GM23338 (cell line): ENCODE measurements around the gene HTR2B. TPM values are rescaled to one million over a fixed set of nuclear protein-coding genes. Genes with fewer than 3 reads are reported as not detected.
"Not testable (repeated sequence)": the region's sequence is repeated elsewhere in the genome, so short reads cannot be mapped to it uniquely, and the experiment has no call there.

Experiments
- ATAC-seq: fragments of 200-7000 bp; cut with Tn5 transposase; 3 replicates; pipeline ENCODE4 v1.9.1; 2020
- DNase-seq: peaks from one replicate; pipeline ENCODE4 v3.0.0-alpha.2; 2015; ENCODE audit warnings: low spot score
- H2AFZ ChIP-seq: fragments of 200-600 bp; sonication (generic); 2 replicates; pipeline ENCODE4 v1.8.0; 2016; ENCODE audit warnings: antibody characterized with exemption, mild to moderate bottlenecking, moderate library complexity
- H3F3A ChIP-seq: fragments of 200-600 bp; sonication (generic); replicated peaks from 2 replicates; pipeline ENCODE4 v1.8.0; 2017; ENCODE audit warnings: antibody characterized with exemption, mixed run types, low read depth
- H3K27ac ChIP-seq: fragments of 200-600 bp; sonication (generic); 2 replicates; pipeline ENCODE4 v1.6.1; 2016; ENCODE audit warnings: low read depth
- H3K27me3 ChIP-seq: fragments of 200-600 bp; sonication (generic); 2 replicates; pipeline ENCODE4 v1.8.0; 2016; ENCODE audit warnings: mild to moderate bottlenecking, mixed run types, moderate library complexity; ENCODE audit not compliant: insufficient read depth
- H3K36me3 ChIP-seq: fragments of 200-600 bp; sonication (generic); 2 replicates; pipeline ENCODE4 v1.8.0; 2016; ENCODE audit warnings: mild to moderate bottlenecking; ENCODE audit not compliant: insufficient read depth
- H3K4me1 ChIP-seq: fragments of 200-600 bp; sonication (generic); 2 replicates; pipeline ENCODE4 v1.8.0; 2016; ENCODE audit warnings: mild to moderate bottlenecking, moderate library complexity; ENCODE audit not compliant: insufficient read depth
- H3K4me2 ChIP-seq: fragments of 200-600 bp; sonication (generic); 2 replicates; pipeline ENCODE4 v1.7.1; 2017; ENCODE audit warnings: mixed run types
- H3K4me3 ChIP-seq: fragments of 200-600 bp; sonication (generic); 2 replicates; pipeline ENCODE4 v1.6.1; 2016; ENCODE audit warnings: mixed run types
- H3K79me2 ChIP-seq: fragments of 200-600 bp; sonication (generic); replicated peaks from 2 replicates; pipeline ENCODE4 v1.8.0; 2017; ENCODE audit warnings: mild to moderate bottlenecking; ENCODE audit not compliant: insufficient read depth
- H3K9me2 ChIP-seq: fragments of 200-600 bp; sonication (generic); 2 replicates; pipeline ENCODE4 v1.8.0; 2017; ENCODE audit not compliant: insufficient read depth
- H4K20me1 ChIP-seq: fragments of 200-600 bp; sonication (generic); replicated peaks from 2 replicates; pipeline ENCODE4 v1.8.0; 2017; ENCODE audit warnings: mild to moderate bottlenecking; ENCODE audit not compliant: insufficient read depth
- H3K27ac Mint-ChIP-seq: 2 replicates; pipeline ENCODE4 v1.8.0; 2020; ENCODE audit warnings: inconsistent platforms, mild to moderate bottlenecking, moderate library complexity, mixed read lengths
- H3K27me3 Mint-ChIP-seq: 3 replicates; pipeline ENCODE4 v1.8.0; 2022; ENCODE audit warnings: low read depth, mild to moderate bottlenecking, moderate library complexity, mixed read lengths, inconsistent platforms; ENCODE audit not compliant: insufficient read depth, poor library complexity
- H3K36me3 Mint-ChIP-seq: 3 replicates; pipeline ENCODE4 v1.8.0; 2021; ENCODE audit warnings: low read depth, mild to moderate bottlenecking, inconsistent platforms, moderate library complexity, mixed read lengths
- H3K4me1 Mint-ChIP-seq: 3 replicates; pipeline ENCODE4 v1.8.0; 2020; ENCODE audit warnings: mild to moderate bottlenecking, inconsistent platforms, mixed read lengths
- H3K4me3 Mint-ChIP-seq: 3 replicates; pipeline ENCODE4 v1.8.0; 2021; ENCODE audit warnings: moderate library complexity, mild to moderate bottlenecking, inconsistent platforms, mixed read lengths
- H3K9me3 Mint-ChIP-seq: 3 replicates; pipeline ENCODE4 v1.8.0; 2020; ENCODE audit warnings: moderate library complexity, mild to moderate bottlenecking, inconsistent platforms, mixed read lengths
- EZH2 ChIP-seq: fragments of 200-600 bp; sonication (generic); IDR thresholded peaks from one replicate; pipeline ENCODE4 v1.8.0; 2017; ENCODE audit warnings: antibody characterized with exemption, mild to moderate bottlenecking, low read depth; ENCODE audit not compliant: unreplicated experiment
- EZH2phosphoT487 ChIP-seq: fragments of 200-600 bp; sonication (generic); IDR thresholded peaks from one replicate; pipeline ENCODE4 v1.8.1; 2018; ENCODE audit warnings: antibody characterized with exemption; ENCODE audit not compliant: unreplicated experiment
- POLR2AphosphoS5 ChIP-seq: IDR thresholded peaks from 2 replicates; pipeline ENCODE4 v1.6.1; 2016; ENCODE audit warnings: antibody characterized with exemption, low read depth
- ZNF114 ChIP-seq: fragments of 250-450 bp; sonication (Bioruptor Pico); IDR thresholded peaks from 2 replicates; pipeline ENCODE4 v1.5.0; 2020; ENCODE audit warnings: mild to moderate bottlenecking, moderate library complexity
- polyA plus RNA-seq: library from polyadenylated mRNA; unstranded; fragments of >200 nt; fragmentation: Nextera tagmentation; extraction: Ambion mirVana; gene quantifications from 2 replicates; pipeline ENCODE4 v1.2.1, GENCODE V29; 2016
- total RNA-seq: library from RNA; depleted of rRNA; stranded (reverse); fragments of >200 nt; shearing (Covaris generic); gene quantifications from 2 replicates; pipeline ENCODE4 v1.2.3, GENCODE V29; 2014
- TF ChIP-seq, protein P1 (sequence below): IDR thresholded peaks from one replicate; pipeline ENCODE4 v1.6.1; 2018; ENCODE audit warnings: antibody characterized with exemption; ENCODE audit not compliant: unreplicated experiment
- TF ChIP-seq, protein P2 (sequence below), 2 experiments: fragments of 200-600 bp in 1 of 2; sonication (generic) in 1 of 2; conservative IDR thresholded peaks; 2 replicates each; pipeline versions ENCODE4 v1.5.1 to v1.6.1; 2016 to 2017; ENCODE audit warnings: antibody characterized with exemption in 2 of 2, low read depth in 2 of 2, mild to moderate bottlenecking in 2 of 2, moderate library complexity in 1 of 2
- TF ChIP-seq, protein P3 (sequence below): fragments of 250-450 bp; sonication (Bioruptor Pico); IDR thresholded peaks from 2 replicates; pipeline ENCODE4 v1.5.0; 2020; ENCODE audit warnings: mild to moderate bottlenecking, moderate library complexity
- TF ChIP-seq, protein P4 (sequence below): IDR thresholded peaks from 2 replicates; pipeline ENCODE4 v1.6.1; 2016; ENCODE audit warnings: antibody characterized with exemption

The HTR2B gene
- total and polyA plus RNA-seq, 2 experiments from 2014 or later = 0.16 TPM; not detected in 1

DNA sequence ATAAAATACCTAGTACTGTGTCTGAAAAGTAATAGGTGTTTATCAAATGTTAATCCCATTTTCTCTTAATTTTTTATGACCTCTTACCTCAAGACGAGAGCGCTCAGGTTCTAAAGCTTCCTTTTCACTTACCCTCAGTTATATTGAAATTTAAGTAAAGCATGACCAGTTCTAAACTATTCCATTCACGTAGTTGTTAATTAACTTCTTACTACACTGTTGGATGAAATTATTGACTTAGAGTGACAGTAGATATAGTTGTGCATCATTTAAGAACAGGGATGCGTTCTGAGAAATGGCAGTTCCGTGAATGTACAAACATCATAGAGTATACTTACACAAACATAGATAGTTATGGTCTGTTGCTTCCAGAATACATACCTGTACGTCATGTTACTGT is 20.1 kb upstream of the HTR2B start:
- ATAC-seq (no peak), DNase-seq (no peak)
- no peaks in the 10 kb centered on the region for H3K27me3 ChIP-seq
- peaks cover 6% of the 10 kb centered on the region; the same call in 1 of the 2 replicates for H3F3A ChIP-seq
- H3K4me3 ChIP-seq = no peak overlapping the region
- H4K20me1 ChIP-seq = no peaks in the 10 kb centered on the region
- no peaks in the 10 kb centered on the region for H3K9me3 Mint-ChIP-seq
- no peak for TF ChIP-seq POLR2AphosphoS5
- TF ChIP-seq, protein P1, sequence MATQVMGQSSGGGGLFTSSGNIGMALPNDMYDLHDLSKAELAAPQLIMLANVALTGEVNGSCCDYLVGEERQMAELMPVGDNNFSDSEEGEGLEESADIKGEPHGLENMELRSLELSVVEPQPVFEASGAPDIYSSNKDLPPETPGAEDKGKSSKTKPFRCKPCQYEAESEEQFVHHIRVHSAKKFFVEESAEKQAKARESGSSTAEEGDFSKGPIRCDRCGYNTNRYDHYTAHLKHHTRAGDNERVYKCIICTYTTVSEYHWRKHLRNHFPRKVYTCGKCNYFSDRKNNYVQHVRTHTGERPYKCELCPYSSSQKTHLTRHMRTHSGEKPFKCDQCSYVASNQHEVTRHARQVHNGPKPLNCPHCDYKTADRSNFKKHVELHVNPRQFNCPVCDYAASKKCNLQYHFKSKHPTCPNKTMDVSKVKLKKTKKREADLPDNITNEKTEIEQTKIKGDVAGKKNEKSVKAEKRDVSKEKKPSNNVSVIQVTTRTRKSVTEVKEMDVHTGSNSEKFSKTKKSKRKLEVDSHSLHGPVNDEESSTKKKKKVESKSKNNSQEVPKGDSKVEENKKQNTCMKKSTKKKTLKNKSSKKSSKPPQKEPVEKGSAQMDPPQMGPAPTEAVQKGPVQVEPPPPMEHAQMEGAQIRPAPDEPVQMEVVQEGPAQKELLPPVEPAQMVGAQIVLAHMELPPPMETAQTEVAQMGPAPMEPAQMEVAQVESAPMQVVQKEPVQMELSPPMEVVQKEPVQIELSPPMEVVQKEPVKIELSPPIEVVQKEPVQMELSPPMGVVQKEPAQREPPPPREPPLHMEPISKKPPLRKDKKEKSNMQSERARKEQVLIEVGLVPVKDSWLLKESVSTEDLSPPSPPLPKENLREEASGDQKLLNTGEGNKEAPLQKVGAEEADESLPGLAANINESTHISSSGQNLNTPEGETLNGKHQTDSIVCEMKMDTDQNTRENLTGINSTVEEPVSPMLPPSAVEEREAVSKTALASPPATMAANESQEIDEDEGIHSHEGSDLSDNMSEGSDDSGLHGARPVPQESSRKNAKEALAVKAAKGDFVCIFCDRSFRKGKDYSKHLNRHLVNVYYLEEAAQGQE = no peak
- TF ChIP-seq ZNF114 (CRISPR knock-in tag) = no peak
- TF ChIP-seq, protein P2, sequence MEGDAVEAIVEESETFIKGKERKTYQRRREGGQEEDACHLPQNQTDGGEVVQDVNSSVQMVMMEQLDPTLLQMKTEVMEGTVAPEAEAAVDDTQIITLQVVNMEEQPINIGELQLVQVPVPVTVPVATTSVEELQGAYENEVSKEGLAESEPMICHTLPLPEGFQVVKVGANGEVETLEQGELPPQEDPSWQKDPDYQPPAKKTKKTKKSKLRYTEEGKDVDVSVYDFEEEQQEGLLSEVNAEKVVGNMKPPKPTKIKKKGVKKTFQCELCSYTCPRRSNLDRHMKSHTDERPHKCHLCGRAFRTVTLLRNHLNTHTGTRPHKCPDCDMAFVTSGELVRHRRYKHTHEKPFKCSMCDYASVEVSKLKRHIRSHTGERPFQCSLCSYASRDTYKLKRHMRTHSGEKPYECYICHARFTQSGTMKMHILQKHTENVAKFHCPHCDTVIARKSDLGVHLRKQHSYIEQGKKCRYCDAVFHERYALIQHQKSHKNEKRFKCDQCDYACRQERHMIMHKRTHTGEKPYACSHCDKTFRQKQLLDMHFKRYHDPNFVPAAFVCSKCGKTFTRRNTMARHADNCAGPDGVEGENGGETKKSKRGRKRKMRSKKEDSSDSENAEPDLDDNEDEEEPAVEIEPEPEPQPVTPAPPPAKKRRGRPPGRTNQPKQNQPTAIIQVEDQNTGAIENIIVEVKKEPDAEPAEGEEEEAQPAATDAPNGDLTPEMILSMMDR (conservative IDR thresholded peaks at IDR 0.05; ENCODE audit: low read depth in 2 of 2) = no peak
- no peak for TF ChIP-seq EZH2phosphoT487
- no peak for TF ChIP-seq EZH2
- TF ChIP-seq, protein P3, sequence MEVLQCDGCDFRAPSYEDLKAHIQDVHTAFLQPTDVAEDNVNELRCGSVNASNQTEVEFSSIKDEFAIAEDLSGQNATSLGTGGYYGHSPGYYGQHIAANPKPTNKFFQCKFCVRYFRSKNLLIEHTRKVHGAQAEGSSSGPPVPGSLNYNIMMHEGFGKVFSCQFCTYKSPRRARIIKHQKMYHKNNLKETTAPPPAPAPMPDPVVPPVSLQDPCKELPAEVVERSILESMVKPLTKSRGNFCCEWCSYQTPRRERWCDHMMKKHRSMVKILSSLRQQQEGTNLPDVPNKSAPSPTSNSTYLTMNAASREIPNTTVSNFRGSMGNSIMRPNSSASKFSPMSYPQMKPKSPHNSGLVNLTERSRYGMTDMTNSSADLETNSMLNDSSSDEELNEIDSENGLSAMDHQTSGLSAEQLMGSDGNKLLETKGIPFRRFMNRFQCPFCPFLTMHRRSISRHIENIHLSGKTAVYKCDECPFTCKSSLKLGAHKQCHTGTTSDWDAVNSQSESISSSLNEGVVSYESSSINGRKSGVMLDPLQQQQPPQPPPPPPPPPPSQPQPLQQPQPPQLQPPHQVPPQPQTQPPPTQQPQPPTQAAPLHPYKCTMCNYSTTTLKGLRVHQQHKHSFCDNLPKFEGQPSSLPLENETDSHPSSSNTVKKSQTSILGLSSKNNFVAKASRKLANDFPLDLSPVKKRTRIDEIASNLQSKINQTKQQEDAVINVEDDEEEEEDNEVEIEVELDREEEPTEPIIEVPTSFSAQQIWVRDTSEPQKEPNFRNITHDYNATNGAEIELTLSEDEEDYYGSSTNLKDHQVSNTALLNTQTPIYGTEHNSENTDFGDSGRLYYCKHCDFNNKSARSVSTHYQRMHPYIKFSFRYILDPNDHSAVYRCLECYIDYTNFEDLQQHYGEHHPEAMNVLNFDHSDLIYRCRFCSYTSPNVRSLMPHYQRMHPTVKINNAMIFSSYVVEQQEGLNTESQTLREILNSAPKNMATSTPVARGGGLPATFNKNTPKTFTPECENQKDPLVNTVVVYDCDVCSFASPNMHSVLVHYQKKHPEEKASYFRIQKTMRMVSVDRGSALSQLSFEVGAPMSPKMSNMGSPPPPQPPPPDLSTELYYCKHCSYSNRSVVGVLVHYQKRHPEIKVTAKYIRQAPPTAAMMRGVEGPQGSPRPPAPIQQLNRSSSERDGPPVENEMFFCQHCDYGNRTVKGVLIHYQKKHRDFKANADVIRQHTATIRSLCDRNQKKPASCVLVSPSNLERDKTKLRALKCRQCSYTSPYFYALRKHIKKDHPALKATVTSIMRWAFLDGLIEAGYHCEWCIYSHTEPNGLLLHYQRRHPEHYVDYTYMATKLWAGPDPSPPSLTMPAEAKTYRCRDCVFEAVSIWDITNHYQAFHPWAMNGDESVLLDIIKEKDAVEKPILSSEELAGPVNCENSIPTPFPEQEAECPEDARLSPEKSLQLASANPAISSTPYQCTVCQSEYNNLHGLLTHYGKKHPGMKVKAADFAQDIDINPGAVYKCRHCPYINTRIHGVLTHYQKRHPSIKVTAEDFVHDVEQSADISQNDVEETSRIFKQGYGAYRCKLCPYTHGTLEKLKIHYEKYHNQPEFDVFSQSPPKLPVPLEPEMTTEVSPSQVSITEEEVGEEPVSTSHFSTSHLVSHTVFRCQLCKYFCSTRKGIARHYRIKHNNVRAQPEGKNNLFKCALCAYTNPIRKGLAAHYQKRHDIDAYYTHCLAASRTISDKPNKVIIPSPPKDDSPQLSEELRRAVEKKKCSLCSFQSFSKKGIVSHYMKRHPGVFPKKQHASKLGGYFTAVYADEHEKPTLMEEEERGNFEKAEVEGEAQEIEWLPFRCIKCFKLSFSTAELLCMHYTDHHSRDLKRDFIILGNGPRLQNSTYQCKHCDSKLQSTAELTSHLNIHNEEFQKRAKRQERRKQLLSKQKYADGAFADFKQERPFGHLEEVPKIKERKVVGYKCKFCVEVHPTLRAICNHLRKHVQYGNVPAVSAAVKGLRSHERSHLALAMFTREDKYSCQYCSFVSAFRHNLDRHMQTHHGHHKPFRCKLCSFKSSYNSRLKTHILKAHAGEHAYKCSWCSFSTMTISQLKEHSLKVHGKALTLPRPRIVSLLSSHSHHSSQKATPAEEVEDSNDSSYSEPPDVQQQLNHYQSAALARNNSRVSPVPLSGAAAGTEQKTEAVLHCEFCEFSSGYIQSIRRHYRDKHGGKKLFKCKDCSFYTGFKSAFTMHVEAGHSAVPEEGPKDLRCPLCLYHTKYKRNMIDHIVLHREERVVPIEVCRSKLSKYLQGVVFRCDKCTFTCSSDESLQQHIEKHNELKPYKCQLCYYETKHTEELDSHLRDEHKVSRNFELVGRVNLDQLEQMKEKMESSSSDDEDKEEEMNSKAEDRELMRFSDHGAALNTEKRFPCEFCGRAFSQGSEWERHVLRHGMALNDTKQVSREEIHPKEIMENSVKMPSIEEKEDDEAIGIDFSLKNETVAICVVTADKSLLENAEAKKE (CRISPR knock-in tag) = no peak
- TF ChIP-seq, protein P4, sequence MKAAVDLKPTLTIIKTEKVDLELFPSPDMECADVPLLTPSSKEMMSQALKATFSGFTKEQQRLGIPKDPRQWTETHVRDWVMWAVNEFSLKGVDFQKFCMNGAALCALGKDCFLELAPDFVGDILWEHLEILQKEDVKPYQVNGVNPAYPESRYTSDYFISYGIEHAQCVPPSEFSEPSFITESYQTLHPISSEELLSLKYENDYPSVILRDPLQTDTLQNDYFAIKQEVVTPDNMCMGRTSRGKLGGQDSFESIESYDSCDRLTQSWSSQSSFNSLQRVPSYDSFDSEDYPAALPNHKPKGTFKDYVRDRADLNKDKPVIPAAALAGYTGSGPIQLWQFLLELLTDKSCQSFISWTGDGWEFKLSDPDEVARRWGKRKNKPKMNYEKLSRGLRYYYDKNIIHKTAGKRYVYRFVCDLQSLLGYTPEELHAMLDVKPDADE = no peak
- no peak overlapping the region for H2AFZ ChIP-seq
- H3K36me3 ChIP-seq = peaks cover 6% of the 10 kb centered on the region; the same call in 1 of the 2 replicates
- no peak overlapping the region for H3K27ac Mint-ChIP-seq
- H3K4me1 Mint-ChIP-seq = no peaks in the 10 kb centered on the region
- H3K9me2 ChIP-seq = no peaks in the 10 kb centered on the region
- no peak overlapping the region for H3K4me2 ChIP-seq
- no peaks in the 10 kb centered on the region; the same call in 1 of the 2 replicates for H3K79me2 ChIP-seq
- no peaks in the 10 kb centered on the region for H3K27me3 Mint-ChIP-seq
- no peak overlapping the region for H3K27ac ChIP-seq
- H3K4me1 ChIP-seq = no peaks in the 10 kb centered on the region
- no peak overlapping the region for H3K4me3 Mint-ChIP-seq
- peaks cover 17% of the 10 kb centered on the region; the same call in 2 of the 3 replicates for H3K36me3 Mint-ChIP-seq

DNA sequence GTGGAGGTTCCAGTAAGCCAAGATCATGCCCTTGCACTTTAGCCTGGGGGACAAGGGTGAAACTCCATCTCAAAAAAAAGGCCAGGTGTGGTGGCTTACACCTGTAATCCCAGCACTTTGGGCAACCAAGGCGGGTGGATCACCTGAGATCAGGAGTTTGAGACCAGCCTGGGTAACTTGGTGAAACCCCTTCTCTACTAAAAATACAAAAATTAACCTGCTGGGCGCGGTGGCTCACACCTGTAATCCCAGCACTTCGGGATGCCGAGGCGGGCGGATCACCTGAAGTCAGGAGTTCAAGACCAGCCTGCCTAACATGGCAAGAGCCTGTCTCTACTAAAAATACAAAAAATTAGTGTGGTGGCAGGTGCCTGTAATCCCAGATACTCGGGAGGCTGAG is 16.0 kb upstream of the HTR2B start:
- not testable (repeated sequence) for ATAC-seq, H3K27ac ChIP-seq, H3K27ac Mint-ChIP-seq, H3K4me3 Mint-ChIP-seq, H3K9me2 ChIP-seq, H3K4me2 ChIP-seq, H3K4me1 Mint-ChIP-seq, H3K36me3 ChIP-seq, H3F3A ChIP-seq, DNase-seq, H3K79me2 ChIP-seq, H3K9me3 Mint-ChIP-seq, H4K20me1 ChIP-seq, H3K4me1 ChIP-seq, H3K4me3 ChIP-seq, H2AFZ ChIP-seq, H3K27me3 ChIP-seq, H3K27me3 Mint-ChIP-seq, H3K36me3 Mint-ChIP-seq
